Activated naive CD8-positive, alpha-beta T cell treated with anti-CD3 and anti-CD28 coated beads, Interleukin-2, amount 10 ng/mL, durations not matched to agents 7 days and 5 days (primary cell): Measurements from ENCODE around the gene FGFR4. TPM values are rescaled to one million over a fixed set of nuclear protein-coding genes. Genes with fewer than 3 reads are reported as not detected.

Experiments
- ATAC-seq: fragments of 150-1000 bp; cut with Tn5 transposase; one replicate; pipeline ENCODE4 v1.10.0; 2021; ENCODE audit warnings: low read depth, moderate library complexity
- POLR2A ChIA-PET: fragments of 350-600 bp; sonication (Branson Sonifier 250); formaldehyde crosslinking; loops from one replicate; lab custom pipeline; 2021; ENCODE audit warnings: antibody characterized with exemption; lab: Charles Lee
- DNase-seq: peaks from one replicate; pipeline ENCODE4 v3.0.0; 2021
- H3K27ac Mint-ChIP-seq: one replicate; pipeline ENCODE4 v1.8.0; 2022; ENCODE audit warnings: mild to moderate bottlenecking, mixed read lengths
- H3K27me3 Mint-ChIP-seq: one replicate; pipeline ENCODE4 v1.8.0; 2022; ENCODE audit warnings: mild to moderate bottlenecking, moderate library complexity, mixed read lengths
- H3K36me3 Mint-ChIP-seq: one replicate; pipeline ENCODE4 v1.8.0; 2021; ENCODE audit warnings: mild to moderate bottlenecking, mixed read lengths
- H3K4me1 Mint-ChIP-seq: one replicate; pipeline ENCODE4 v1.8.0; 2021; ENCODE audit warnings: mixed read lengths
- H3K4me3 Mint-ChIP-seq: one replicate; pipeline ENCODE4 v1.8.0; 2022; ENCODE audit warnings: mild to moderate bottlenecking, moderate library complexity, mixed read lengths
- H3K9me3 Mint-ChIP-seq: one replicate; pipeline ENCODE4 v1.8.0; 2021; ENCODE audit warnings: mixed read lengths
- total RNA-seq, 2 experiments: library from RNA; stranded (reverse); gene quantifications; one replicate each; pipeline ENCODE4 v1.2.3, GENCODE V29; 2021

The FGFR4 gene
- total RNA-seq, 2 experiments from 2014 or later = 1.9 to 2.3 TPM

DNA sequence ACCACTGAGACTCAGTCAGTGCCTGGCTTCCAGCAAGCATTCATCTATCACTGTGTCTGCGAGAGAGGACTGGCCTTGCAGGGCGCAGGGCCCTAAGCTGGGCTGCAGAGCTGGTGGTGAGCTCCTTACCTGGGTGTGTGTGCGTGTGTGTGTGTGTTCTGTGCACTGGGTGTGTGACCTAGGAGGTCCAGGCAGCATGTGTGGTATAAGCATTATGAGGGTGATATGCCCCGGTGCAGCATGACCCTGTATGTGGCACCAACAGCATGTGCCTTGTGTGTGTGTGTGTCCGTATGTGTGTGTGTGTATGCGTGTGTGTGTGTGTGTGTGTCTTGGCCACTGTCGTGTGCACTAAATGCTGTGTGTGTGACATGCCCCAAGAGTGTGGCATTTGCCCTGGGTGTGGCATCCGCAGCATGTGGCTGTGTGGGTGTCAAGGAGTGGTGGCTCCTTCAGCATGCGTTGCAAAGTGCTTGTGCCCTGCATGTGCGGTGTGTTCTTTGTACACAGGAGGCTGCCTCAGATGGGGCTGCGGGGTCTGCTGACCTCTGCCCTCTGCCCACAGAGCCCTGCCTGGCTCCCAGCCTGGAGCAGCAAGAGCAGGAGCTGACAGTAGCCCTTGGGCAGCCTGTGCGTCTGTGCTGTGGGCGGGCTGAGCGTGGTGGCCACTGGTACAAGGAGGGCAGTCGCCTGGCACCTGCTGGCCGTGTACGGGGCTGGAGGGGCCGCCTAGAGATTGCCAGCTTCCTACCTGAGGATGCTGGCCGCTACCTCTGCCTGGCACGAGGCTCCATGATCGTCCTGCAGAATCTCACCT lies 3.3 kb downstream of the FGFR4 start:
- ATAC-seq (no peak), DNase-seq (no peak)
- Mint-ChIP-seq H3K27me3 (peaks cover 14% of the 10 kb centered on the region), H3K4me3 (no peak overlapping the region), H3K36me3 (peaks cover 2% of the 10 kb centered on the region), H3K9me3 (no peaks in the 10 kb centered on the region), H3K4me1 (peaks cover 4% of the 10 kb centered on the region), H3K27ac (no peak overlapping the region)
- POLR2A ChIA-PET = no interaction called here

GRCh38 chr5:177090813-177091212 lies 4.1 kb downstream of the FGFR4 start:
- peaks cover 4% of the 10 kb centered on the region for H3K4me1 Mint-ChIP-seq
- ATAC-seq (no peak), DNase-seq (no peak)
- no peaks in the 10 kb centered on the region for H3K9me3 Mint-ChIP-seq
- H3K4me3 Mint-ChIP-seq = no peak overlapping the region
- no peak overlapping the region for H3K27ac Mint-ChIP-seq
- H3K27me3 Mint-ChIP-seq = peaks cover 10% of the 10 kb centered on the region
- peaks cover 2% of the 10 kb centered on the region for H3K36me3 Mint-ChIP-seq
- POLR2A ChIA-PET = no interaction called here

DNA sequence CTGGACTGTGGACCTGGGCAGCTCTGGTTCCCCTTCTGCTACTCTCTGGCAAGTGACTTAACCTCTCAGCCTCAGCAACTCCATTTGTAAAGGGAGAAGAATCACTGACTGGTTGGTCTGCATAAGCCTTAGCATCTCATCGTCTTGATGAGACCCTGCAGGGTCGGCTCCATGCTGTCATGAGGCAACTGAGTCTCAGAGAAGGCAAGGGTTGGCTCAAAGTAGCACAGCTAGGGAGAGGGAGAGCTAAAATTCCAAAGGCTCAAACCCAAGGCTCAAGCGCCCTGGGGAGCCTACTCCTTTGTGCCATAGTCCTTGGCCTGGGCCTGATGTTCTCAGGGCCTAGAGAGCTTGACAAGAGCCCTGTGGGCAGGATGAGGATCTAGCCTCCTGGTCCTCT lies 4.5 kb downstream of the FGFR4 start:
- Mint-ChIP-seq H3K27me3 (peaks cover 7% of the 10 kb centered on the region), H3K4me1 (peaks cover 2% of the 10 kb centered on the region), H3K4me3 (no peak overlapping the region), H3K36me3 (peaks cover 2% of the 10 kb centered on the region), H3K9me3 (no peaks in the 10 kb centered on the region), H3K27ac (no peak overlapping the region)
- POLR2A ChIA-PET = no interaction called here
- DNase-seq (no peak), ATAC-seq (no peak)

DNA sequence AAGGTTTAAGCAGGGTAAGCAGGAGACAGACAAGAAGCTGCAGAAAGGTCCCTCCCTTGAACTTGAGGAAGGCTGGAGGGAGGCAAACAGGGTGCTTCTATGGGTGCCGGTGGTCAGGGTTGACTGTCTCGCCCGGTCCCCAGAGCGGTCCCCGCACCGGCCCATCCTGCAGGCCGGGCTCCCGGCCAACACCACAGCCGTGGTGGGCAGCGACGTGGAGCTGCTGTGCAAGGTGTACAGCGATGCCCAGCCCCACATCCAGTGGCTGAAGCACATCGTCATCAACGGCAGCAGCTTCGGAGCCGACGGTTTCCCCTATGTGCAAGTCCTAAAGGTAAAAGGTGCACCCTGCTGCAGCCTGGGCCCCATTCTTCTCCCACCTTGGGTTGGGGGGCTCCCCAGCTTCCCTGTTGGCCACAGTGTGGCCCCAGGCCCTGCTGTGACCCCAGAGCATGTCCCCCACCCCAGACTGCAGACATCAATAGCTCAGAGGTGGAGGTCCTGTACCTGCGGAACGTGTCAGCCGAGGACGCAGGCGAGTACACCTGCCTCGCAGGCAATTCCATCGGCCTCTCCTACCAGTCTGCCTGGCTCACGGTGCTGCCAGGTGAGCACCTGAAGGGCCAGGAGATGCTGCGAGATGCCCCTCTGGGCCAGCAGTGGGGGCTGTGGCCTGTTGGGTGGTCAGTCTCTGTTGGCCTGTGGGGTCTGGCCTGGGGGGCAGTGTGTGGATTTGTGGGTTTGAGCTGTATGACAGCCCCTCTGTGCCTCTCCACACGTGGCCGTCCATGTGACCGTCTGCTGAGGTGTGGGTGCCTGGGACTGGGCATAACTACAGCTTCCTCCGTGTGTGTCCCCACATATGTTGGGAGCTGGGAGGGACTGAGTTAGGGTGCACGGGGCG lies 5.7 kb downstream of the FGFR4 start:
- DNase-seq = no peak

GRCh38 chr5:177093082-177093712 lies 6.5 kb downstream of the FGFR4 start:
- peaks cover 2% of the 10 kb centered on the region for H3K27me3 Mint-ChIP-seq
- no peaks in the 10 kb centered on the region for H3K9me3 Mint-ChIP-seq
- no peak for ATAC-seq
- POLR2A ChIA-PET = no interaction called here
- no peak overlapping the region for H3K4me3 Mint-ChIP-seq
- no peaks in the 10 kb centered on the region for H3K36me3 Mint-ChIP-seq
- DNase-seq = no peak
- H3K4me1 Mint-ChIP-seq = no peaks in the 10 kb centered on the region
- no peak overlapping the region for H3K27ac Mint-ChIP-seq

More for the DNA sequence above, 5.7 kb downstream of the FGFR4 start:
- POLR2A ChIA-PET = no interaction called here
- Mint-ChIP-seq H3K27me3 (peaks cover 7% of the 10 kb centered on the region), H3K36me3 (peaks cover 2% of the 10 kb centered on the region), H3K4me1 (peaks cover 2% of the 10 kb centered on the region), H3K9me3 (no peaks in the 10 kb centered on the region), H3K27ac (no peak overlapping the region), H3K4me3 (no peak overlapping the region)
- no peak for ATAC-seq

DNA sequence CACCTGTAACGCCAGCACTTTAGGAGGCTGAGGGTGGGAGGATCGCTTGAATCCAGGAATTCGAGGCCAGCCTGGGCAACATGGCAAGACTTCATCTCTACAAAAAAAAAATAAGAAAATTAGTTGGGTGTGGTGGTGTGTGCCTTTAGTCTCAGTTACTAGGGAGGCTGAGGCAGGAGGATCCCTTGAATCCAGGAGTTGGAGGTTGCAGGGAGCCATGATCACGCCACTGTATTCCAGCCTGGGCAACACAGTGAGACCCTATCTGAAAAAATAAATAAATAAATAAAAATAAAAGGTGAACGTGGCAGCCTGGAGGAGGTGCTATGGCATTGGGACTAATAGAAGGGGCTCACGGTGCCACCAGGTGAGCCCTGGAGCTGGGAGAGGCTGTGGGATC lies 7.1 kb downstream of the FGFR4 start:
- no peaks in the 10 kb centered on the region for H3K4me1 Mint-ChIP-seq
- H3K9me3 Mint-ChIP-seq = no peaks in the 10 kb centered on the region
- no peak for DNase-seq
- H3K36me3 Mint-ChIP-seq = no peaks in the 10 kb centered on the region
- H3K4me3 Mint-ChIP-seq = no peak overlapping the region
- no peak overlapping the region for H3K27ac Mint-ChIP-seq
- ATAC-seq = no peak
- H3K27me3 Mint-ChIP-seq = no peaks in the 10 kb centered on the region
- POLR2A ChIA-PET = no interaction called here

DNA sequence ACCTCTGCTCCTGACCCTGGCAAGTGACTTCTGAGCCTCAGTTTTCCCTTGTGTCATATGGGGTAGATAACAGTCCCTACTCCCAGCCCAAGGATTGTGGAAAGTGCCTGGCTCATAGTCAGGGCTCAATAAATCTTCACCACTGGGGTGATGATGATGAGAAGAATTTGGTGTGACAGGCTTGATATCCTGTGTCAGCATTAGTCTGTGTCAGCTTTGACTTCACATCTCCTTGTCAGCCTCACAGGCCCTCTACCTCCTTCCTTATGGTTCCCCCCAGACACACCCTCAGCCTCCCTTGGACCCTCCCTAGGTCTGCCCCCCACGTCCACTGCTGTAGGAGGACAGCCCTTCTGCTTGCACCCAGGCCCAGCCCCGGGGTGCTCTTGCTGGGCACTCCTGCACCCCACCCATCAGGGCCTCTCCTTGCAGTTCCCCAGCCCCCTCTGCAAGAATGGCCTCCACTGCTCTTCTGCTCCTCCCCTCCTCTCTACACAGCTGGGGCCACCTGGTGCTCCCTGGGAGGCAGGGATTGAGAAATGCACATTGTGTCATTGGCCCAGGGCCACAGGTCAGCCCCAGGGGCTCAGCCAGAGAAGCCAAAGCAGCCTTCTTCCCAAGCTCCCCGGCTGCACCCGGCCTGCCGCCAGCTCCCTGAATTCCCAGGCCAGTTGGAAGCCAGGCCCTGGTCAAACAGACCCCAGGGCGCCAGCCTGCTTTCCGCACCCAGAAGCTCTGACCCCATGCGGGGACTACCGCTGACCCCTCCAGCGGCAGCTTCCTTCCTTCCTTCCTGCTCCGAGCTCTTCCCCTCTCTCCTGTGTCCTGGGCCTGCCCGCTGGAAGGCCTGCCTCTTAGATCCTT lies 7.7 kb downstream of the FGFR4 start:
- Mint-ChIP-seq H3K36me3 (no peaks in the 10 kb centered on the region), H3K27ac (no peak overlapping the region), H3K27me3 (no peaks in the 10 kb centered on the region), H3K9me3 (no peaks in the 10 kb centered on the region), H3K4me3 (no peak overlapping the region), H3K4me1 (no peaks in the 10 kb centered on the region)
- no peak for ATAC-seq
- no peak for DNase-seq
- POLR2A ChIA-PET = no interaction called here

GRCh38 chr5:177095088-177095669 lies 8.5 kb downstream of the FGFR4 start:
- ATAC-seq = no peak
- Mint-ChIP-seq H3K9me3 (no peaks in the 10 kb centered on the region), H3K4me3 (no peak overlapping the region), H3K4me1 (no peaks in the 10 kb centered on the region), H3K27me3 (peaks cover 5% of the 10 kb centered on the region), H3K36me3 (no peaks in the 10 kb centered on the region), H3K27ac (no peak overlapping the region)
- DNase-seq = no peak
- POLR2A ChIA-PET = no interaction called here

DNA sequence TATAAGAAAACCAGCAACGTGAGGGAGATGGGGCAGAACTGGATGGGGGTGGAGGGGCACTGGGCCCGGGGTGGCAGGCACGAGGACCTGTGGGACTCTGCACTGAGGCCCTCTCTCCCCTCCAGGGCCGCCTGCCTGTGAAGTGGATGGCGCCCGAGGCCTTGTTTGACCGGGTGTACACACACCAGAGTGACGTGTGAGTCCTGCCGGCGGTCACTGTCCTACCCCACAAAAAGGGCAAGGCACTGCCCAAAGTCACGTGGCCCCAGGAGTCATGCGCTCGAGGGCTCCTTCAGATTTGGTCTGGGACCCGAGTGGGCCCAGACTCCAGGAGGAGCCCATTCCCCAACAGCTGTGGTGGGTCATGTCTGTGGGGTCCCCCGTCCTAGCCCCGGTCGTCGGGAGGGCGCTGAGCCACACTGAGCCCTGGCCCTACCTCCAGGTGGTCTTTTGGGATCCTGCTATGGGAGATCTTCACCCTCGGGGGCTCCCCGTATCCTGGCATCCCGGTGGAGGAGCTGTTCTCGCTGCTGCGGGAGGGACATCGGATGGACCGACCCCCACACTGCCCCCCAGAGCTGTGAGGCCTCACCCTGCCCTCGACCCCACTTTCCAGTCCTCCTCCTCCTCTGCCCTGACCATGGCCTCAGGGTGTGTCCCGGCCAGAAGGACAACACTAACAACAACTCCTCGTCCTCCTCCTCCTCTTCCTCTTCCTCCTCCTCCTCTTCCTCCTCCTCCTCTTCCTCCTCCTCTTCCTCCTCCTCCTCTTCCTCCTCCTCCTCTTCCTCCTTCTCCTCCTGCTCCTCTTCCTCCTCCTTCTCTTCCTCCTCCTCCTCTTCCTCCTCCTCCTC lies 9.7 kb downstream of the FGFR4 start:
- Mint-ChIP-seq H3K9me3 (no peaks in the 10 kb centered on the region), H3K36me3 (no peaks in the 10 kb centered on the region), H3K4me1 (no peaks in the 10 kb centered on the region), H3K27me3 (peaks cover 5% of the 10 kb centered on the region), H3K27ac (no peak overlapping the region), H3K4me3 (no peak overlapping the region)
- no peak for ATAC-seq
- POLR2A ChIA-PET = no interaction called here
- no peak for DNase-seq

DNA sequence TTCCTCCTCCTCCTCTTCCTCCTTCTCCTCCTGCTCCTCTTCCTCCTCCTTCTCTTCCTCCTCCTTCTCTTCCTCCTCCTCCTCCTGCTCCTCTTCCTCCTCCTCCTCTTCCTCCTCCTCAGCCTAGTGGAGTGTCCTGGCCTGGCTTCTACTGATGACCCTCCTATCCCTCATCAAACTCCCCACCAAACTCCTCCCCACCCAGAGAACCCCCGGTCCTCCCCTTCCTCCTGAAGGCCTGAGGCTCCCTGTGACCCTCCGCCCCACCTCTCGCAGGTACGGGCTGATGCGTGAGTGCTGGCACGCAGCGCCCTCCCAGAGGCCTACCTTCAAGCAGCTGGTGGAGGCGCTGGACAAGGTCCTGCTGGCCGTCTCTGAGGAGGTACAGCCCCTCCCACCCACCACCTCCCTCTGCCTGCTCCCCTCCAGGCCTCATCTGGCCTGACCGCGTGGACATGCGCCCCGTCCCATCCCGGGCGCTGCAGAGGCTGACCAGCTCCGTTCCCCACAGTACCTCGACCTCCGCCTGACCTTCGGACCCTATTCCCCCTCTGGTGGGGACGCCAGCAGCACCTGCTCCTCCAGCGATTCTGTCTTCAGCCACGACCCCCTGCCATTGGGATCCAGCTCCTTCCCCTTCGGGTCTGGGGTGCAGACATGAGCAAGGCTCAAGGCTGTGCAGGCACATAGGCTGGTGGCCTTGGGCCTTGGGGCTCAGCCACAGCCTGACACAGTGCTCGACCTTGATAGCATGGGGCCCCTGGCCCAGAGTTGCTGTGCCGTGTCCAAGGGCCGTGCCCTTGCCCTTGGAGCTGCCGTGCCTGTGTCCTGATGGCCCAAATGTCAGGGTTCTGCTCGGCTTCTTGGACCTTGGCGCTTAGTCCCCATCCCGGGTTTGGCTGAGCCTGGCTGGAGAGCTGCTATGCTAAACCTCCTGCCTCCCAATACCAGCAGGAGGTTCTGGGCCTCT lies 10.6 kb downstream of the FGFR4 start:
- ATAC-seq (no peak), DNase-seq (no peak)
- Mint-ChIP-seq H3K9me3 (no peaks in the 10 kb centered on the region), H3K4me1 (no peaks in the 10 kb centered on the region), H3K27ac (no peak overlapping the region), H3K27me3 (peaks cover 5% of the 10 kb centered on the region), H3K4me3 (no peak overlapping the region), H3K36me3 (no peaks in the 10 kb centered on the region)
- POLR2A ChIA-PET = no interaction called here

DNA sequence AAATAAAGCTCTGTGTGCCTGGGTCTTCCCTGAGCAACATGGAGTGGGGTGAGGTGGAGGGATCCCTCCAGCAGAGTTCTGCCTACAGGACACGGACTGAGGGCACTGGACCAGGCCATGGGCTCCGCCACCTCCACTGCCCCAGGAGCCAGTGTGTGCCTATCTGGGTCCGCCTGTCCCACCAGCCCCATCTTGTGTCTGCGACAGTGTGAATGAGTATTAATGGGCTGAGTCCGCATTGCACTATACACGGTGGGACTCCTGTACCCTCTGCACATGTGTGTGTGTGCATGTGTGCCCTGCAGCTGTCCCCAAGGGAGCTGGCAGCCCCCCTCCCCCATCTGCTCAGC lies 11.4 kb downstream of the FGFR4 start:
- DNase-seq = no peak
- Mint-ChIP-seq H3K4me1 (no peaks in the 10 kb centered on the region), H3K36me3 (no peaks in the 10 kb centered on the region), H3K27ac (no peak overlapping the region), H3K4me3 (no peak overlapping the region), H3K27me3 (peaks cover 5% of the 10 kb centered on the region), H3K9me3 (no peaks in the 10 kb centered on the region)
- POLR2A ChIA-PET = no interaction called here
- no peak for ATAC-seq
